Breast epithelium (tissue), 3 donors: ENCODE results near the gene AHNAK.

Experiments used
- POLR2A ChIP-seq: fragments of 450-650 bp; IDR thresholded peaks from one replicate; pipeline ENCODE4 v1.6.1; 2016; ENCODE audit warnings: antibody characterized with exemption, mild to moderate bottlenecking, moderate library complexity
- POLR2AphosphoS5 ChIP-seq, 3 donors: sonication (generic); formaldehyde crosslinking; IDR thresholded peaks; one replicate each; pipeline ENCODE4 v1.6.1; 2017; ENCODE audit warnings: antibody characterized with exemption in 3 of 3
- TF ChIP-seq, protein P1 (sequence below), 3 donors: fragments of 450-650 bp; IDR thresholded peaks; one replicate each; pipeline ENCODE4 v1.5.1; 2016 to 2017; ENCODE audit warnings: antibody characterized with exemption in 3 of 3, mild to moderate bottlenecking in 3 of 3, moderate library complexity in 3 of 3

DNA sequence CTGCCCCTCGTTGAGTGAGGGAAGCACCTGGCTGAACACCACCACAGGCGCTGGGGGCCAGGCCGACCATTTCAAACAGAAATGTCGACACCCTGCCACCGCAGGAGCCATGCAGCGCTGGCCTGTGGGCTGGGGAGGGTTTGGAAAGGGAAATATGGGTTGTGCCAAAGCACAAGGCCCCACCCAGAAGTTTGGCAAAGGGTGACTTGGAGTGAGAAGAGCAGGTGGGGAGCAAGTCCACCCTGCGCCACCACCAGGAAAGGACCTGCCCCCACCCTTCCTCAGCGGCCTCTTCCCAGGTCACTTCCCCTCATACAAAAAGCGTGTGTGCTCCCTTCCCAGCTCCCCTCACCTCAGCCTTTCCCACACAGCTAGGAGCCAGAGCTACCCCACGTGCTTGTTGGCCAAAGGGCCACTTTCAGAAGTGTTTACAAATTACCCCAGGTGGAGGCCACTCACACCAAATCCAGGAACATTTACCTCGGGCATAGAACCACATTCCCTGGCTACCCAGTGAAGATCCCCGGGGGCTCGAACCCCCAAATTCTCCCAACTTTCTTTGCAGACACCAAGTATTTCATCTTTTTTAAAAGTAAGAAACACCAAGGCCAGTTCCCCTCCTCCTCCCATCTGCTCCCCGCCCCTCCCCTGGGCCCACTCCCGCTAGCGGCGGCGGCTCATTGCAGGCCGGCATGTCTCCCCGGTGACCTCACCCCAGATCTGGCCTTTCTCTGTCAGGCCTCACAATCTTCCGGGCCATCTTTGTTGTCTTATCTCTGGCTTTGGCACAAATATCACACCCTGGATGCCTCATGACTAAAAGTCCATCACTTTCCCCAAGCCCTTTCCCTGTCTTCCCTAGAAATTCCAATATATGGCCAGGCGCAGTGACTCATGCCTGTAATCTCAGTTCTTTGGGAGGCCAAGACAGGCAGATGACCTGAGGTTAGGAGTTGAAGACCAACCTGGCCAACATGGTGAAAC is 148.3 kb downstream of the AHNAK start:
- TF ChIP-seq POLR2AphosphoS5 (IDR thresholded peaks at IDR 0.05) (no peak), POLR2A (no peak)
- TF ChIP-seq, protein P1, sequence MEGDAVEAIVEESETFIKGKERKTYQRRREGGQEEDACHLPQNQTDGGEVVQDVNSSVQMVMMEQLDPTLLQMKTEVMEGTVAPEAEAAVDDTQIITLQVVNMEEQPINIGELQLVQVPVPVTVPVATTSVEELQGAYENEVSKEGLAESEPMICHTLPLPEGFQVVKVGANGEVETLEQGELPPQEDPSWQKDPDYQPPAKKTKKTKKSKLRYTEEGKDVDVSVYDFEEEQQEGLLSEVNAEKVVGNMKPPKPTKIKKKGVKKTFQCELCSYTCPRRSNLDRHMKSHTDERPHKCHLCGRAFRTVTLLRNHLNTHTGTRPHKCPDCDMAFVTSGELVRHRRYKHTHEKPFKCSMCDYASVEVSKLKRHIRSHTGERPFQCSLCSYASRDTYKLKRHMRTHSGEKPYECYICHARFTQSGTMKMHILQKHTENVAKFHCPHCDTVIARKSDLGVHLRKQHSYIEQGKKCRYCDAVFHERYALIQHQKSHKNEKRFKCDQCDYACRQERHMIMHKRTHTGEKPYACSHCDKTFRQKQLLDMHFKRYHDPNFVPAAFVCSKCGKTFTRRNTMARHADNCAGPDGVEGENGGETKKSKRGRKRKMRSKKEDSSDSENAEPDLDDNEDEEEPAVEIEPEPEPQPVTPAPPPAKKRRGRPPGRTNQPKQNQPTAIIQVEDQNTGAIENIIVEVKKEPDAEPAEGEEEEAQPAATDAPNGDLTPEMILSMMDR (IDR thresholded peaks at IDR 0.05): no peak
